ENCODE measurements around the gene VPS51. TPM values are rescaled to one million over a fixed set of nuclear protein-coding genes. Genes with fewer than 3 reads are reported as not detected.
"Not testable (repeated sequence)": the region's sequence is repeated elsewhere in the genome, so short reads cannot be mapped to it uniquely, and the experiment has no call there.

VPS51 gene
- total and polyA plus RNA-seq, 9 of the 15 experiments (the other 6 are each of a cell fraction or from before 2014, with no cell fraction given), result 1.8 to 143 (median 46.8) TPM

- FAIRE-seq; H2AFZ ChIP-seq (ENCODE audit: low read depth, low read length); H3K9ac ChIP-seq (ENCODE audit: insufficient read depth in 1 of 2, low read depth in 2 of 2, low read length in 2 of 2); H3K4me2 ChIP-seq (ENCODE audit: insufficient read depth, low read length); H3K27me3 ChIP-seq (ENCODE audit: control insufficient read depth in 2 of 2, insufficient read depth in 2 of 2, low read length in 2 of 2); H3K27ac ChIP-seq (ENCODE audit: extremely low read depth, low read depth, low read length); H3K9me1 ChIP-seq (ENCODE audit: control insufficient read depth, insufficient read depth, low read length); H4K20me1 ChIP-seq (replicated peaks; ENCODE audit: control insufficient read depth, insufficient read depth, low read length); H3K4me3 ChIP-seq; ATAC-seq; H3K9me3 ChIP-seq (replicated peaks; ENCODE audit: control insufficient read depth, insufficient read depth, low read depth, low read length); BruUV-seq (replicated peaks); DNase-seq (ENCODE audit: extremely low read depth in 1 of 4, low spot score in 3 of 4); in situ Hi-C loops (cut with MboI); TF ChIP-seq CEBPG (tag; conservative IDR thresholded peaks at IDR 0.05 in 1 of 2, IDR thresholded peaks at IDR 0.05 in 1 of 2): not testable (repeated sequence)
- ChIA-PET CTCF (ENCODE audit: low intra/inter-chr PET ratio) (interaction anchor here (1.9 kb wide), 1 partner anchor 272 kb away, joined by 7 read pairs; no protein-coding TSS in a partner anchor), POLR2A (interaction anchor here (0.7 to 9.5 kb wide), 11 partner anchors 9 to 120 kb away, joined by 3 to 182 read pairs (median 4); partner anchors contain the start of genes SPDYC and SYVN1)
- H3K79me2 ChIP-seq (ENCODE audit: control insufficient read depth, insufficient read depth, low read length), result peaks cover 69% of the 10 kb centered on the region
- peaks cover 63% of the 10 kb centered on the region for H3K36me3 ChIP-seq (ENCODE audit: control insufficient read depth, insufficient read depth, low read length)
- intact Hi-C loops (cut with micrococcal nuclease), result loop anchor here (10.0 kb wide), 2 partner anchors 196 to 234 kb away; partner anchors contain the start of gene CDC42EP2
- WGBS (ENCODE audit: insufficient coverage, low coverage, missing lambda C conversion rate), result 90% methylated on average over 18 of the region's 18 CpGs
- peaks cover 21 to 37% of the 10 kb centered on the region in 2 experiments; a peak in 4 of 5 replicates for H3K4me1 ChIP-seq (replicated peaks in 1 of 2; ENCODE audit: control insufficient read depth in 2 of 2, insufficient read depth in 2 of 2, low read length in 2 of 2)
- TF ChIP-seq USF1 (CRISPR knock-in tag; IDR thresholded peaks at IDR 0.05) (0 out of 2 replicates have a peak, but pooled peaks have one; percentile 12), CEBPG (CRISPR knock-in tag; IDR thresholded peaks at IDR 0.05) (peak; percentile 39; the same call in 1 of the 2 replicates), RBFOX2 (IDR thresholded peaks at IDR 0.05; ENCODE audit: low read depth, low read length) (peak; percentile 58), POLR2A (conservative IDR thresholded peaks at IDR 0.05) (peak; percentile 53; the same call in 1 of the 2 replicates), POLR2G (IDR thresholded peaks at IDR 0.05; ENCODE audit: low read depth, low read length) (peak; percentile 45; the same call in 1 of the 2 replicates), CEBPB (tag; IDR thresholded peaks at IDR 0.05) (peak; percentile 57), POLR2AphosphoS5 (IDR thresholded peaks at IDR 0.05; ENCODE audit: control insufficient read depth, insufficient read depth, low read depth, low read length) (0 out of 2 replicates have a peak, but pooled peaks have one; percentile 17), SUPT5H (IDR thresholded peaks at IDR 0.05) (peak; percentile 8; the same call in 1 of the 2 replicates)
Observed at GRCh38 chr11:65118891-65119669, 23.1 kb downstream of the VPS51 start.

Data from K562 (cell line).